Keratinocyte (primary cell): ENCODE results near the gene GOSR1. TPM values are rescaled to one million over a fixed set of nuclear protein-coding genes. Genes with fewer than 3 reads are reported as not detected.
"Not testable (repeated sequence)": the region's sequence is repeated elsewhere in the genome, so short reads cannot be mapped to it uniquely, and the experiment has no call there.

Experiments
- DNase-seq: peaks from one replicate; pipeline ENCODE4 v3.0.0-alpha.2; 2011; ENCODE audit warnings: low read depth, missing footprints, low spot score
- FAIRE-seq: peaks from 2 replicates; lab custom pipeline; 2011; peaks lifted over from hg19 to GRCh38; lab: Jason Lieb, UNC
- H2AFZ ChIP-seq: 2 replicates; pipeline ENCODE4 v1.6.0; 2012; ENCODE audit warnings: low read length, control low read depth, inconsistent platforms; ENCODE audit not compliant: control insufficient read depth
- H3K27ac ChIP-seq: 2 replicates; pipeline ENCODE4 v1.5.1; 2011; ENCODE audit warnings: low read length; ENCODE audit not compliant: control insufficient read depth, insufficient read depth
- H3K27me3 ChIP-seq: 3 replicates; pipeline ENCODE4 v1.6.0; 2011; ENCODE audit warnings: low read length; ENCODE audit not compliant: control insufficient read depth, insufficient read depth; ENCODE audit errors: extremely low read depth
- H3K36me3 ChIP-seq, 2 experiments: 2 replicates in 1 of 2; 3 replicates in 1 of 2; pipeline ENCODE4 v1.5.1; 2011; ENCODE audit warnings: low read length in 2 of 2, mild to moderate bottlenecking in 1 of 2; ENCODE audit not compliant: control insufficient read depth in 2 of 2, insufficient read depth in 2 of 2; ENCODE audit errors: extremely low read depth in 1 of 2
- H3K4me1 ChIP-seq: 3 replicates; pipeline ENCODE4 v1.5.1; 2011; ENCODE audit warnings: low read length; ENCODE audit not compliant: control insufficient read depth, insufficient read depth; ENCODE audit errors: extremely low read depth
- H3K4me2 ChIP-seq: 3 replicates; pipeline ENCODE4 v1.6.0; 2011; ENCODE audit warnings: low read depth, low read length; ENCODE audit not compliant: control insufficient read depth, insufficient read depth; ENCODE audit errors: extremely low read depth
- H3K4me3 ChIP-seq, 3 experiments: fragments of 200-600 bp in 1 of 3; sonication (generic) in 1 of 3; 2 replicates in 2 of 3; 3 replicates in 1 of 3; pipeline ENCODE4 v1.5.1; 2011 to 2016; ENCODE audit warnings: low read length in 3 of 3, mild to moderate bottlenecking in 3 of 3, control low read depth in 2 of 3, inconsistent platforms in 1 of 3, low read depth in 1 of 3, mixed read lengths in 1 of 3, mixed run types in 1 of 3, moderate library complexity in 1 of 3; ENCODE audit not compliant: control insufficient read depth in 2 of 3, insufficient read depth in 2 of 3; ENCODE audit errors: extremely low read depth in 1 of 3
- H3K79me2 ChIP-seq: 2 replicates; pipeline ENCODE4 v1.6.0; 2012; ENCODE audit warnings: low read length; ENCODE audit not compliant: control insufficient read depth, insufficient read depth
- H3K9ac ChIP-seq: 3 replicates; pipeline ENCODE4 v1.6.0; 2011; ENCODE audit warnings: low read length; ENCODE audit not compliant: control insufficient read depth, insufficient read depth; ENCODE audit errors: extremely low read depth
- H3K9me1 ChIP-seq: 3 replicates; pipeline ENCODE4 v1.6.0; 2011; ENCODE audit warnings: low read length; ENCODE audit not compliant: control insufficient read depth, insufficient read depth; ENCODE audit errors: extremely low read depth
- H3K9me3 ChIP-seq: 2 replicates; pipeline ENCODE4 v1.5.1; 2012; ENCODE audit warnings: low read depth, low read length; ENCODE audit not compliant: control insufficient read depth
- H4K20me1 ChIP-seq: 3 replicates; pipeline ENCODE4 v1.6.0; 2011; ENCODE audit warnings: low read length; ENCODE audit not compliant: control insufficient read depth, insufficient read depth; ENCODE audit errors: extremely low read depth
- CTCF ChIP-seq, 3 experiments: IDR thresholded peaks in 1 of 3; conservative IDR thresholded peaks in 1 of 3; optimal IDR thresholded peaks in 1 of 3; 2 replicates in 2 of 3; 3 replicates in 1 of 3; pipeline versions ENCODE3 to v1.5.1; 2011; ENCODE audit warnings: low read length in 3 of 3, mild to moderate bottlenecking in 3 of 3, moderate library complexity in 2 of 3, control low read depth in 1 of 3, inconsistent platforms in 1 of 3; ENCODE audit not compliant: insufficient read depth in 2 of 3; ENCODE audit errors: extremely low read depth in 1 of 3
- EZH2 ChIP-seq: IDR thresholded peaks from one replicate; pipeline ENCODE4 v1.6.1; 2012; ENCODE audit warnings: inconsistent platforms, mild to moderate bottlenecking, low read length, moderate library complexity
- dilution Hi-C: fragments of 300-500 bp; cut with MboI; formaldehyde crosslinking; loops from one replicate; pipeline ENCODE4 v1.7.0; 2020; ENCODE audit warnings: low sequenced_read_pairs; ENCODE audit not compliant: extremely low pct_ligation_motif_present
- polyA plus RNA-seq, 5 experiments: library from polyadenylated mRNA; depleted of rRNA in 3 of 5; stranded (reverse) in 3 of 5; stranded (forward) in 1 of 5; unstranded in 1 of 5; fragments of >200 nt; gene quantifications; 1 replicate in 1 of 5; 2 replicates in 3 of 5; 3 replicates in 1 of 5; pipeline versions ENCODE4 v1.2.1 to v1.2.3, GENCODE V29; 2011 to 2012; ENCODE audit warnings: missing spikeins in 2 of 5, low read depth in 1 of 5, low replicate concordance in 1 of 5

The GOSR1 gene
- polyA plus RNA-seq, 1 donor (not counting 4 experiments of a cell fraction or from before 2014, with no cell fraction given): 24.5 TPM

DNA sequence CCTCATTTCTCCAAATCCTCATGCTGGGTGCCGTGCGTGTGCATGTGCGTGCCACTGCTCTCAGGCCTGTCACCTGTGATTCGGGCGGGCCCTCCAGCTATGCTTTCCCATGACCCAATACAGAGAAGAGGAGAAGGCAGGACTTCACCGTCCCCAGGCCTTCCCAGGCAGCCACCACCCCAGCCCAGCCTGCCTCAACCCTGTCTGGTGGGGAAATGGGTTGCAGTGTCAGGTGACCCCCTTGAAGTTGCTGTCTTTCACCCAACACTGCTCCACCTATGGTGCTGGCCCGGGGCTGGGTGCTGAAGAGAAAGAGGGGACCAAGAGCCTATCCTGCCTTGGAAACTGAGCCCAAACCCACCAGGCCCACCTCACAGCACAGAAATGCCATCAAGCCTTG, 94.7 kb downstream of the GOSR1 start:
- peaks cover 3% of the 10 kb centered on the region for H3K4me1 ChIP-seq
- H3K9me3 ChIP-seq: no peaks in the 10 kb centered on the region
- H2AFZ ChIP-seq: no peak overlapping the region
- H3K27ac ChIP-seq: no peak overlapping the region
- H3K4me2 ChIP-seq: no peak overlapping the region
- H3K27me3 ChIP-seq: no peaks in the 10 kb centered on the region
- no peaks in the 10 kb centered on the region for H4K20me1 ChIP-seq
- H3K4me3 ChIP-seq: no peak overlapping the region
- H3K79me2 ChIP-seq: no peaks in the 10 kb centered on the region
- dilution Hi-C loops: no loop called here
- TF ChIP-seq EZH2 (no peak), CTCF (optimal IDR thresholded peaks at IDR 0.05 in 1 of 3, IDR thresholded peaks at IDR 0.05 in 1 of 3, conservative IDR thresholded peaks at IDR 0.05 in 1 of 3; ENCODE audit: extremely low read depth in 1 of 3, insufficient read depth in 2 of 3, low read length in 3 of 3) (no peak)
- no peak for DNase-seq
- H3K9me1 ChIP-seq: no peaks in the 10 kb centered on the region
- no peaks in the 10 kb centered on the region for H3K36me3 ChIP-seq
- FAIRE-seq: no peak
- no peak overlapping the region for H3K9ac ChIP-seq

DNA sequence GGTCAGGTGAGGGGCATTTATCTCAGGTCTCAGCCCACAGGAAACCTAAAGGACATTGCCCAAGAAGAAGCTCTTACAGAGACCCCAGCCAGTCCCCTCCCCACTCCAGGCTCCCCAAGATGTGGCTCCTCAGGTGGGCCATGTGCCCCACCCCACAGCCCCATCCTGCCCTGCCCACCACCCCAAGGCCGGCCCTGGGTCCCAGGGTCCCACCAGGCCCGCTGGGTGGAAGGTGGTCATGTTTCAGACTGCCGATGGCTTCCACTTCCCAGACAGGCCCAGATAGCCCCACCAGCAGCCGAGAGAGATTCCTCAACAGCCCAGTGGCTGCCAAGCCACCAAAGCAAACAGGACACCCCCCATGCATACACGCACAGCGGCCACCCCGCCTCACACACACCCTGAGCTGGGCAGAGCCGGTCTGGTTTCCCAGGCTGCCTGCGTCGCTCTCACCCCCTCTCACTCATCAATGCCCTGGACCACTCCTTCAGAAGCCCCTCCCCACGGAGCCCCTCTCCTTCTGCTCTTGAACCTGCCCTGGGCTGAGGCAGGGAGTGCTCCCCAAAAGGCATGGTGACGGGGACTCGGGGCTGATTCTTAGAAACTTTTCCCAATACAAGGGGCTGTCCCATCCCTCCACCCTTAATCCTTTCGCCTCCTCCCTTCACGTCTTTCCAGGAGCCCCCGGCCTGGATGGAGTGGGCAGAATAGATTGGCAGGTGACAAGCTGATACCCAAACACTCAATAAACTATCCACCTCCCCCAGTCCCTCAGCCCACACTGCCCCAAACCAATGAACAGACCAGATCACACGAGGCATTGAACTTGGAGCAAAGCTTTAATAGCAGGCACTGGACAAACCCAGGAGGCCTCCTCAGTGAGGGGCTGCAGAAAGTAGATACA, 95.7 kb downstream of the GOSR1 start:
- H3K4me1 ChIP-seq, H3K9ac ChIP-seq, H3K4me3 ChIP-seq, H3K36me3 ChIP-seq, H3K27ac ChIP-seq, DNase-seq, H2AFZ ChIP-seq, H3K27me3 ChIP-seq, H4K20me1 ChIP-seq, dilution Hi-C loops, H3K9me3 ChIP-seq, H3K9me1 ChIP-seq, FAIRE-seq, H3K4me2 ChIP-seq, H3K79me2 ChIP-seq: not testable (repeated sequence)
